CD4-positive, alpha-beta T cell (primary cell): ENCODE data around the gene IL22RA2. TPM values are rescaled to one million over a fixed set of nuclear protein-coding genes. Genes with fewer than 3 reads are reported as not detected.

ENCODE experiments used
- ATAC-seq: fragments of 200-7000 bp; cut with Tn5 transposase; one replicate; pipeline ENCODE4 v1.10.0; 2022; ENCODE audit warnings: mild to moderate bottlenecking; ENCODE audit not compliant: poor library complexity
- CTCF ChIA-PET: fragments of 350-600 bp; sonication (Branson Sonifier 250); formaldehyde crosslinking; loops from one replicate; lab custom pipeline; 2021; ENCODE audit warnings: antibody characterized with exemption, inconsistent platforms; lab: Charles Lee
- POLR2A ChIA-PET: fragments of 350-600 bp; sonication (Branson Sonifier 250); formaldehyde crosslinking; loops from one replicate; lab custom pipeline; 2021; ENCODE audit warnings: antibody characterized with exemption, inconsistent platforms; lab: Charles Lee
- DNase-seq, 14 experiments: peaks; one replicate each; pipeline ENCODE4 v3.0.0-alpha.2; 2013 to 2020; ENCODE audit warnings: mixed read lengths in 2 of 14
- H3K27ac ChIP-seq, 2 donors: one replicate each; pipeline versions ENCODE4 v1.5.1 to v1.7.0; 2013; ENCODE audit warnings: low read length in 2 of 2, low read depth in 1 of 2, mild to moderate bottlenecking in 1 of 2
- H3K27me3 ChIP-seq, 2 experiments: 1 replicate in 1 of 2; 2 replicates in 1 of 2; pipeline versions ENCODE4 v1.6.1 to v1.7.0; 2013; ENCODE audit warnings: low read length in 2 of 2, control low read depth in 1 of 2, mild to moderate bottlenecking in 1 of 2, moderate library complexity in 1 of 2; ENCODE audit not compliant: insufficient read depth in 2 of 2, control insufficient read depth in 1 of 2
- H3K36me3 ChIP-seq: one replicate; pipeline ENCODE4 v1.6.1; 2013; ENCODE audit warnings: low read length, control low read depth; ENCODE audit not compliant: insufficient read depth
- H3K4me1 ChIP-seq: one replicate; pipeline ENCODE4 v1.6.1; 2013; ENCODE audit warnings: low read length, control low read depth; ENCODE audit not compliant: insufficient read depth
- H3K4me3 ChIP-seq: one replicate; pipeline ENCODE4 v1.5.1; 2013; ENCODE audit warnings: mild to moderate bottlenecking, low read length, moderate library complexity
- H3K9me3 ChIP-seq, 2 experiments: 1 replicate in 1 of 2; 2 replicates in 1 of 2; pipeline versions ENCODE4 v1.6.1 to v1.7.0; 2013; ENCODE audit warnings: low read length in 2 of 2, mild to moderate bottlenecking in 2 of 2, control low read depth in 1 of 2, moderate library complexity in 1 of 2; ENCODE audit not compliant: control insufficient read depth in 1 of 2, insufficient read depth in 1 of 2
- H3K27ac Mint-ChIP-seq: one replicate; pipeline ENCODE4 v1.8.0; 2020; ENCODE audit warnings: mixed read lengths
- H3K27me3 Mint-ChIP-seq: one replicate; pipeline ENCODE4 v1.8.0; 2021; ENCODE audit warnings: mixed read lengths
- H3K36me3 Mint-ChIP-seq: one replicate; pipeline ENCODE4 v1.8.0; 2021; ENCODE audit warnings: low read depth, mixed read lengths
- H3K4me1 Mint-ChIP-seq: one replicate; pipeline ENCODE4 v1.8.0; 2021; ENCODE audit warnings: low read depth, mixed read lengths
- H3K4me3 Mint-ChIP-seq: one replicate; pipeline ENCODE4 v1.8.0; 2020; ENCODE audit warnings: mild to moderate bottlenecking, mixed read lengths
- H3K9me3 Mint-ChIP-seq: one replicate; pipeline ENCODE4 v1.8.0; 2020; ENCODE audit warnings: mixed read lengths
- intact Hi-C, 2 experiments: fragments of 100-400 bp; cut with DNase I in 1 of 2; cut with micrococcal nuclease in 1 of 2; formaldehyde crosslinking; loops; one replicate each; pipeline versions ENCODE4 v1.15.1 to v1.9.0; 2023 to 2025; cut with DNase I, micrococcal nuclease
- total RNA-seq, 174 experiments: library from RNA in 2 of 174; stranded (reverse) in 2 of 174; gene quantifications; one replicate each; pipeline ENCODE4 v1.2.3 and lab custom pipeline; 2021 to 2026
- TF ChIP-seq, protein P1 (sequence below): fragments of 200-600 bp; IDR thresholded peaks from one replicate; pipeline ENCODE4 v1.8.0; 2022; ENCODE audit warnings: antibody characterized with exemption, mild to moderate bottlenecking

Gene IL22RA2
- total RNA-seq, 2 experiments from 2014 or later: not detected

- H3K9me3 Mint-ChIP-seq: peaks cover 2% of the 10 kb centered on the region
- ChIA-PET CTCF (no interaction called here), POLR2A (no interaction called here)
- DNase-seq: no peak
- intact Hi-C loops: no loop called here
- H3K4me3 ChIP-seq: no peak overlapping the region
- H3K4me1 Mint-ChIP-seq: peaks cover 14% of the 10 kb centered on the region
- no peak overlapping the region for H3K4me3 Mint-ChIP-seq
- no peak overlapping the region for H3K27ac Mint-ChIP-seq
- peaks cover 3% of the 10 kb centered on the region for H3K4me1 ChIP-seq
- no peaks in the 10 kb centered on the region for H3K27me3 ChIP-seq
- no peak overlapping the region for H3K27ac ChIP-seq
- TF ChIP-seq, protein P1, sequence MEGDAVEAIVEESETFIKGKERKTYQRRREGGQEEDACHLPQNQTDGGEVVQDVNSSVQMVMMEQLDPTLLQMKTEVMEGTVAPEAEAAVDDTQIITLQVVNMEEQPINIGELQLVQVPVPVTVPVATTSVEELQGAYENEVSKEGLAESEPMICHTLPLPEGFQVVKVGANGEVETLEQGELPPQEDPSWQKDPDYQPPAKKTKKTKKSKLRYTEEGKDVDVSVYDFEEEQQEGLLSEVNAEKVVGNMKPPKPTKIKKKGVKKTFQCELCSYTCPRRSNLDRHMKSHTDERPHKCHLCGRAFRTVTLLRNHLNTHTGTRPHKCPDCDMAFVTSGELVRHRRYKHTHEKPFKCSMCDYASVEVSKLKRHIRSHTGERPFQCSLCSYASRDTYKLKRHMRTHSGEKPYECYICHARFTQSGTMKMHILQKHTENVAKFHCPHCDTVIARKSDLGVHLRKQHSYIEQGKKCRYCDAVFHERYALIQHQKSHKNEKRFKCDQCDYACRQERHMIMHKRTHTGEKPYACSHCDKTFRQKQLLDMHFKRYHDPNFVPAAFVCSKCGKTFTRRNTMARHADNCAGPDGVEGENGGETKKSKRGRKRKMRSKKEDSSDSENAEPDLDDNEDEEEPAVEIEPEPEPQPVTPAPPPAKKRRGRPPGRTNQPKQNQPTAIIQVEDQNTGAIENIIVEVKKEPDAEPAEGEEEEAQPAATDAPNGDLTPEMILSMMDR: no peak
- no peaks in the 10 kb centered on the region for H3K27me3 Mint-ChIP-seq
- no peaks in the 10 kb centered on the region for H3K36me3 ChIP-seq
- H3K36me3 Mint-ChIP-seq: no peaks in the 10 kb centered on the region
- H3K9me3 ChIP-seq: no peaks in the 10 kb centered on the region
- no peak for ATAC-seq
These were observed 2.4 kb downstream of the IL22RA2 start for GRCh38 chr6:137171053-137171374.

- H3K36me3 ChIP-seq: no peaks in the 10 kb centered on the region
- TF ChIP-seq, protein P1: no peak
- no peak overlapping the region for H3K27ac Mint-ChIP-seq
- ChIA-PET POLR2A (no interaction called here), CTCF (no interaction called here)
- no peaks in the 10 kb centered on the region for H3K9me3 ChIP-seq
- H3K4me1 ChIP-seq: peaks cover 9% of the 10 kb centered on the region
- H3K4me1 Mint-ChIP-seq: peaks cover 20% of the 10 kb centered on the region
- H3K27ac ChIP-seq: no peak overlapping the region
- H3K36me3 Mint-ChIP-seq: no peaks in the 10 kb centered on the region
- intact Hi-C loops: no loop called here
- H3K27me3 Mint-ChIP-seq: no peaks in the 10 kb centered on the region
- no peak overlapping the region for H3K4me3 Mint-ChIP-seq
- H3K27me3 ChIP-seq: no peaks in the 10 kb centered on the region
- H3K9me3 Mint-ChIP-seq: peaks cover 2% of the 10 kb centered on the region
- no peak for ATAC-seq
- DNase-seq: no peak
- H3K4me3 ChIP-seq: no peak overlapping the region
These were observed 3.0 kb downstream of the IL22RA2 start for GRCh38 chr6:137170266-137171052.

GRCh38 chr6:137167702-137168377, 5.6 kb downstream of the IL22RA2 start:
- no peak overlapping the region for H3K4me3 Mint-ChIP-seq

More at GRCh38 chr6:137167702-137168377, 5.6 kb downstream of the IL22RA2 start:
- Histone ChIP-seq H3K4me3 (no peak overlapping the region), H3K36me3 (no peaks in the 10 kb centered on the region), H3K27ac (no peak overlapping the region), H3K27me3 (no peaks in the 10 kb centered on the region), H3K4me1 (peaks cover 21% of the 10 kb centered on the region), H3K9me3 (peaks cover 5 to 10% of the 10 kb centered on the region in 2 experiments)
- TF ChIP-seq, protein P1: no peak
- intact Hi-C loops: loop anchor here in 1 of 2 experiments (5.0 kb wide), 1 partner anchor 76 kb away; no protein-coding TSS in a partner anchor
- ATAC-seq (no peak), DNase-seq (no peak)
- H3K36me3 Mint-ChIP-seq: no peaks in the 10 kb centered on the region
- ChIA-PET POLR2A (no interaction called here), CTCF (interaction anchor here (0.9 kb wide), 1 partner anchor 73 kb away, joined by 3 read pairs; no protein-coding TSS in a partner anchor)
- peaks cover 31% of the 10 kb centered on the region for H3K4me1 Mint-ChIP-seq
- H3K27me3 Mint-ChIP-seq: peaks cover 4% of the 10 kb centered on the region
- H3K27ac Mint-ChIP-seq: no peak overlapping the region
- H3K9me3 Mint-ChIP-seq: peaks cover 2% of the 10 kb centered on the region
